DMS153 treated with DMSO at 0.1 percent for 48 hours (cell line): ENCODE data around the gene MACROD2.
"Not testable (repeated sequence)": the region's sequence is repeated elsewhere in the genome, so short reads cannot be mapped to it uniquely, and the experiment has no call there.

Experiments
- DNase-seq: peaks from one replicate; lab custom pipeline; 2025; ENCODE audit not compliant: unreplicated experiment; lab: John Stamatoyannopoulos, UW

Gene MACROD2

GRCh38 chr20:15185322-15185721 lies 1190.0 kb downstream of the MACROD2 start:
- no peak for DNase-seq

- no peak for DNase-seq
Measured at GRCh38 chr20:15185913-15186312, 1190.6 kb downstream of the MACROD2 start.

- DNase-seq = no peak
Measured at GRCh38 chr20:15187612-15188011, 1192.3 kb downstream of the MACROD2 start.

- DNase-seq = no peak
Measured at GRCh38 chr20:15188415-15188814, 1193.1 kb downstream of the MACROD2 start.

GRCh38 chr20:15191082-15191723 lies 1195.9 kb downstream of the MACROD2 start:
- DNase-seq = no peak

- DNase-seq = no peak
Measured at GRCh38 chr20:15195378-15195777, 1200.1 kb downstream of the MACROD2 start.

- peak; percentile 70 for DNase-seq
Measured at GRCh38 chr20:15196547-15197255, 1201.4 kb downstream of the MACROD2 start.

- not testable (repeated sequence) for DNase-seq
Measured at GRCh38 chr20:15198017-15198416, 1202.7 kb downstream of the MACROD2 start.

GRCh38 chr20:15199698-15200097 lies 1204.4 kb downstream of the MACROD2 start:
- DNase-seq = no peak

- no peak for DNase-seq
Measured at GRCh38 chr20:15200147-15200565, 1204.8 kb downstream of the MACROD2 start.

GRCh38 chr20:15201602-15202001 lies 1206.3 kb downstream of the MACROD2 start:
- DNase-seq = no peak

- DNase-seq = no peak
Measured at GRCh38 chr20:15204234-15204633, 1208.9 kb downstream of the MACROD2 start.

GRCh38 chr20:15205028-15205427 lies 1209.7 kb downstream of the MACROD2 start:
- DNase-seq = no peak

- DNase-seq = no peak
Measured at GRCh38 chr20:15205719-15206118, 1210.4 kb downstream of the MACROD2 start.

- DNase-seq = no peak
Measured at GRCh38 chr20:15209537-15209936, 1214.2 kb downstream of the MACROD2 start.

GRCh38 chr20:15214051-15214450 lies 1218.7 kb downstream of the MACROD2 start:
- no peak for DNase-seq

- no peak for DNase-seq
Measured at GRCh38 chr20:15220009-15220656, 1224.8 kb downstream of the MACROD2 start.

- no peak for DNase-seq
Measured at GRCh38 chr20:15220778-15221565, 1225.7 kb downstream of the MACROD2 start.

- DNase-seq = no peak
Measured at GRCh38 chr20:15222502-15223330, 1227.4 kb downstream of the MACROD2 start.

- DNase-seq = no peak
Measured at GRCh38 chr20:15224199-15224598, 1228.9 kb downstream of the MACROD2 start.
